Lung (tissue), 12 donors: ENCODE data around the gene CRACR2B. TPM values are rescaled to one million over a fixed set of nuclear protein-coding genes. Genes with fewer than 3 reads are reported as not detected.

Experiments
- ATAC-seq: fragments of 200-7000 bp; cut with Tn5 transposase; one replicate; pipeline ENCODE4 v1.9.1; 2020; ENCODE audit warnings: moderate number of reproducible peaks; ENCODE audit not compliant: insufficient read depth, low FRiP score
- DNase-seq, 3 donors: peaks; one replicate each; pipeline ENCODE4 v3.0.0-alpha.2; 2013 to 2017
- H3K27ac ChIP-seq, 2 donors: one replicate each; pipeline ENCODE4 v1.5.1; 2013; ENCODE audit warnings: mild to moderate bottlenecking in 2 of 2, moderate library complexity in 2 of 2, control low read depth in 1 of 2, inconsistent platforms in 1 of 2, low read depth in 1 of 2, low read length in 1 of 2
- H3K27me3 ChIP-seq, 3 donors: one replicate each; pipeline ENCODE4 v1.5.1; 2013; ENCODE audit warnings: low read length in 2 of 3; ENCODE audit not compliant: control insufficient read depth in 3 of 3, insufficient read depth in 3 of 3
- H3K36me3 ChIP-seq, 4 donors: one replicate each; pipeline ENCODE4 v1.5.1; 2013; ENCODE audit warnings: low read length in 4 of 4, mild to moderate bottlenecking in 1 of 4, moderate library complexity in 1 of 4; ENCODE audit not compliant: control insufficient read depth in 4 of 4, insufficient read depth in 4 of 4
- H3K4me1 ChIP-seq, 5 donors: one replicate each; pipeline ENCODE4 v1.5.1; 2013; ENCODE audit warnings: low read length in 5 of 5, mild to moderate bottlenecking in 2 of 5, moderate library complexity in 1 of 5; ENCODE audit not compliant: control insufficient read depth in 5 of 5, insufficient read depth in 5 of 5
- H3K4me3 ChIP-seq: one replicate; pipeline ENCODE4 v1.5.1; 2013; ENCODE audit warnings: mild to moderate bottlenecking, control low read depth, moderate library complexity
- H3K9ac ChIP-seq, 2 donors: one replicate each; pipeline ENCODE4 v1.5.1; 2013; ENCODE audit warnings: low read length in 2 of 2, control low read depth in 1 of 2; ENCODE audit not compliant: insufficient read depth in 1 of 2
- H3K9me3 ChIP-seq, 4 donors: one replicate each; pipeline ENCODE4 v1.5.1; 2013; ENCODE audit warnings: low read length in 3 of 4, mild to moderate bottlenecking in 1 of 4, moderate library complexity in 1 of 4; ENCODE audit not compliant: control insufficient read depth in 4 of 4, insufficient read depth in 3 of 4
- CTCF ChIP-seq: IDR thresholded peaks from 2 replicates; pipeline ENCODE4 v1.5.1; 2012; ENCODE audit warnings: mild to moderate bottlenecking; ENCODE audit errors: control extremely low read depth, extremely low read depth
- WGBS, 2 donors: extraction: QIAGEN DNeasy Blood & Tissue Kit; methylation state at CpG; one replicate each; pipeline ENCODE4 v1.1.7; 2013; 5-methylcytosine and 5-hydroxymethylcytosine counted together
- polyA plus RNA-seq, 2 donors: library from polyadenylated mRNA; stranded (reverse); fragments of 200-250 nt; gene quantifications; one replicate each; pipeline ENCODE4 v1.2.1, GENCODE V29; 2013
- total RNA-seq, 2 donors: library from RNA; depleted of rRNA in 1 of 2; stranded (reverse); fragments of >200 nt in 1 of 2; gene quantifications; one replicate each; pipeline ENCODE4 v1.2.1, GENCODE V29; 2014 to 2021
- donor health status: control.
- donor health status: control.
- donor health status: Bipolar disorder and iron deficiency.
- donor health status: healthy.
- donor health status: DM: yes; HTN: yes; CAD: no.

Gene CRACR2B
- total and polyA plus RNA-seq, 4 donors: 17.9 to 45.1 (median 31.7) TPM

GRCh38 chr11:848380-848931 lies 20.7 kb downstream of the CRACR2B start:
- H3K9ac ChIP-seq: no peak overlapping the region
- no peaks in the 10 kb centered on the region for H3K9me3 ChIP-seq
- H3K4me3 ChIP-seq: no peak overlapping the region
- TF ChIP-seq CTCF: peak; percentile 68
- ATAC-seq: no peak
- H3K27me3 ChIP-seq: no peaks in the 10 kb centered on the region
- H3K27ac ChIP-seq: no peak overlapping the region
- peaks cover 0 to 53% (median 32%) of the 10 kb centered on the region in 5 donors for H3K4me1 ChIP-seq
- 23 to 34% methylated on average over 14 of the region's 14 CpGs for WGBS, 2 donors
- H3K36me3 ChIP-seq: peaks cover 0 to 20% (median 0%) of the 10 kb centered on the region in 4 donors
- no peak for DNase-seq

DNA sequence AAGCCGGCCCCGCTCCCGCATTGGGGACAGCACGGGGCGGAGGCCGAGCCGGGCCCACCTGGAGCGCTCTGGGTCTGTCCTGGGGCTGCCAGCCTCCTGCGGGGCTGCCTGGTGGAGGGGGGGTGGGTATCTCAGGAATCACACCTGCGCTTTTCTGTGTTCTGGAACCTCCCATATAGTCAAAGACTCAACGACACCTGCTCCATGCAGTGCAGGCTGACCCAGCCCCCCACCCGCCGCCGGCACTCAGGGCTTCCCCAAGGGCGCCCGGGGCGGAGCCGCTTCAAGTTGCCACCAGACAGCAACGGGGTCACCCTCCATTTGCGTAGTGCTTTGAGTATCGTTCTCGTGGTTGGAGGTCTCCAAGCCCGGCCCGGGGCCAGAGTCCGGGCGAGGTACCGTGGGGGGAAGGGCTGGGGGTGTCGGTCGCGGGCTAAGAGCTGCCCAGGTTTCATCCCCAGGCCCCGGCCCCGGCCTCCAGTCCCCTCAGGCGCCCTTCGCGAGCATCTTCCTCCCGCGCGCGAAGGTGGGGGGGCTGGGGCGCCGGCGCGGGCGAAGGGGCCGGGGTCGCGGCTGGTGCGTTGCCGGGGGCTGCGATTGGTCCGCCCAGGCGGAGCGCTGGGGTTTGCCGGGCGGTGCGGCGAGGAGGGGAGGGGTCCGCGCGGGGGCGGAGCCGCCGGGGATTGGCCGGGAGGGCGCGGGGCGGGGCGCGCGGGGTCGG lies 21.5 kb downstream of the CRACR2B start:
- ATAC-seq (no peak), DNase-seq (peak in 2 of 3 donors; percentile 70 to 71)
- H3K9ac ChIP-seq: no peak overlapping the region
- H3K36me3 ChIP-seq: peaks cover 0 to 25% (median 0%) of the 10 kb centered on the region in 4 donors
- no peak overlapping the region for H3K27ac ChIP-seq
- no peaks in the 10 kb centered on the region for H3K27me3 ChIP-seq
- 6% methylated on average over 37 to 71 of the region's 71 CpGs for WGBS, 2 donors
- TF ChIP-seq CTCF: no peak
- no peak overlapping the region for H3K4me3 ChIP-seq
- H3K4me1 ChIP-seq: peaks cover 0 to 46% (median 29%) of the 10 kb centered on the region in 5 donors
- no peaks in the 10 kb centered on the region for H3K9me3 ChIP-seq

DNA sequence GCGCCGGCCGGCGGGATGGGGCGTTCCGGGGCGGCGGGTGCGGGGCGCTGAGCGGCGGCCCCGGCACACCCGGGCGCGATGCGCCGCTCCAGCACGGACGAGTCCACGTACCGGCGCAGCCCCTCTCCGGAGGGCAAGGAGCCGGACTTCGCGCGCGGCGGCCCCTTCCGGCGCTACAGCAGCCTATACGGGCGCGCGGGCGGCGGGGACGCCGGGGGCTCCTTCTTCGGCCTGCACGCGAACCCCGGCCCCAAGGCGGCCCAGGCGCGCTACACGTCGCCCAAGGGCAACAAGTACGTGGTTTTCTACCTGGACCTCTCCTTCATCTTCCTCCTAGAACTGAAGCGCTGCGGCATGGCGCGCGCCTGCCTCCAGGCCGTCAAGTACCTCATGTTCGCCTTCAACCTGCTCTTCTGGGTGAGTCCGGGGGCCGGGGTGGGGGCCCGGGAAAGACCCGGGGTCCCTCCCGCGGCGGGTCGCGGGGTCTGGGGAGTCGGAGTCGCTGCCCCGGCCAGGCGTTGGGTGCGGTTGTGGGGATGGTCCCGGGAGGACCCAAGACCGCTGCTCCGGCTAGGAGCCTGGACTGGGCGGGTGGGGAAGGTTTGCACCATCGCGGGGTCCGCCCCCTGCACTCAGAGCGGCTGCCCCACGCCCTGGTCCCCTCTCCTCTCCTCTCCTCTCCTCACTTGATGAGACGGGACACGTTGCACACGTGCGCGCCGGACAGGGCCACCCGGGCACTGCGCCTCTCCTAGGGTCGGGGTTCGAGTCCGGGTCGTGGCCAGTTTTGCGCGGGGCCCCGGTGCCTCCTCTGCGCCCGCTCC lies 22.4 kb downstream of the CRACR2B start:
- no peak overlapping the region for H3K27ac ChIP-seq

More for the DNA sequence above, 22.4 kb downstream of the CRACR2B start:
- Histone ChIP-seq H3K27me3 (no peaks in the 10 kb centered on the region), H3K36me3 (peaks cover 0 to 31% (median 0%) of the 10 kb centered on the region in 4 donors), H3K4me3 (no peak overlapping the region), H3K9ac (no peak overlapping the region), H3K9me3 (no peaks in the 10 kb centered on the region), H3K4me1 (peaks cover 0 to 45% (median 25%) of the 10 kb centered on the region in 5 donors)
- ATAC-seq (no peak), DNase-seq (no peak)
- WGBS, 2 donors: 37 to 40% methylated on average over 91 to 97 of the region's 97 CpGs
- no peak for TF ChIP-seq CTCF
